ENCODE results near the gene HOXC13. TPM values are rescaled to one million over a fixed set of nuclear protein-coding genes. Genes with fewer than 3 reads are reported as not detected.

The HOXC13 gene
- total RNA-seq, 2 experiments from 2014 or later = not detected

DNA sequence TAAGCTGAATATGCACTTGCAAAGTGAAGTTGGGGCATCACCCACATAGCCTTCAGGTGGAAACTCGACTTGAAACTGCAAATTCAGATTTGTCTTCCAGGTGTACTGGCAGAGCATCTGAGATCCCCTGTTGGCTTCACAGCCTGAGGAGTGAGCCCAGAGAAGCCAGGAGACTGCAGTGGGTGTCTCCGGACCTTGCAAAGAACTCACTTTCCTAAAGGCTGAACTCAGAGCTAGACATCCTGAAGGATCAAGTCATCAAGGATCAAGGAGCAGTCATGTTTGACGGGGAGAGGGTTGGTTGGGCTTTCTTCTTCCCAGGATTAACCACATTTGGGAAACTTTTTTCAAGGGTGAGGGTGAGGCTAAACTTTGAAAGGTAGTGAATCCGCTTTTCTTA, 9.1 kb upstream of the HOXC13 start:
- ATAC-seq (ENCODE audit: poor library complexity) = no peak
- no peak for DNase-seq
- CTCF ChIA-PET = no interaction called here
- Histone ChIP-seq H3K4me3 (ENCODE audit: low read length) (no peak overlapping the region), H3K27ac (ENCODE audit: low read depth in 1 of 2, low read length in 2 of 2) (no peak overlapping the region), H3K27me3 (ENCODE audit: control insufficient read depth in 1 of 2, insufficient read depth in 2 of 2, low read length in 2 of 2) (peaks cover 93 to 97% of the 10 kb centered on the region in 2 experiments), H3K9me3 (ENCODE audit: control insufficient read depth in 1 of 2, insufficient read depth in 1 of 2, low read length in 2 of 2) (peaks cover 0 to 20% of the 10 kb centered on the region in 2 experiments), H3K4me1 (ENCODE audit: insufficient read depth, low read length) (peaks cover 10% of the 10 kb centered on the region), H3K36me3 (ENCODE audit: insufficient read depth, low read length) (no peaks in the 10 kb centered on the region)
- Mint-ChIP-seq H3K27ac (no peak overlapping the region), H3K4me3 (no peak overlapping the region), H3K27me3 (peaks cover 96% of the 10 kb centered on the region), H3K4me1 (ENCODE audit: low read depth) (no peaks in the 10 kb centered on the region), H3K36me3 (ENCODE audit: low read depth) (no peaks in the 10 kb centered on the region), H3K9me3 (no peaks in the 10 kb centered on the region)
- TF ChIP-seq, protein P1, sequence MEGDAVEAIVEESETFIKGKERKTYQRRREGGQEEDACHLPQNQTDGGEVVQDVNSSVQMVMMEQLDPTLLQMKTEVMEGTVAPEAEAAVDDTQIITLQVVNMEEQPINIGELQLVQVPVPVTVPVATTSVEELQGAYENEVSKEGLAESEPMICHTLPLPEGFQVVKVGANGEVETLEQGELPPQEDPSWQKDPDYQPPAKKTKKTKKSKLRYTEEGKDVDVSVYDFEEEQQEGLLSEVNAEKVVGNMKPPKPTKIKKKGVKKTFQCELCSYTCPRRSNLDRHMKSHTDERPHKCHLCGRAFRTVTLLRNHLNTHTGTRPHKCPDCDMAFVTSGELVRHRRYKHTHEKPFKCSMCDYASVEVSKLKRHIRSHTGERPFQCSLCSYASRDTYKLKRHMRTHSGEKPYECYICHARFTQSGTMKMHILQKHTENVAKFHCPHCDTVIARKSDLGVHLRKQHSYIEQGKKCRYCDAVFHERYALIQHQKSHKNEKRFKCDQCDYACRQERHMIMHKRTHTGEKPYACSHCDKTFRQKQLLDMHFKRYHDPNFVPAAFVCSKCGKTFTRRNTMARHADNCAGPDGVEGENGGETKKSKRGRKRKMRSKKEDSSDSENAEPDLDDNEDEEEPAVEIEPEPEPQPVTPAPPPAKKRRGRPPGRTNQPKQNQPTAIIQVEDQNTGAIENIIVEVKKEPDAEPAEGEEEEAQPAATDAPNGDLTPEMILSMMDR (IDR thresholded peaks at IDR 0.05) = no peak
- intact Hi-C loops (cut with DNase I, micrococcal nuclease) = no loop called here
- POLR2A ChIA-PET = interaction anchor here (0.8 kb wide), 1 partner anchor 27 kb away, joined by 4 read pairs; no protein-coding TSS in a partner anchor

DNA sequence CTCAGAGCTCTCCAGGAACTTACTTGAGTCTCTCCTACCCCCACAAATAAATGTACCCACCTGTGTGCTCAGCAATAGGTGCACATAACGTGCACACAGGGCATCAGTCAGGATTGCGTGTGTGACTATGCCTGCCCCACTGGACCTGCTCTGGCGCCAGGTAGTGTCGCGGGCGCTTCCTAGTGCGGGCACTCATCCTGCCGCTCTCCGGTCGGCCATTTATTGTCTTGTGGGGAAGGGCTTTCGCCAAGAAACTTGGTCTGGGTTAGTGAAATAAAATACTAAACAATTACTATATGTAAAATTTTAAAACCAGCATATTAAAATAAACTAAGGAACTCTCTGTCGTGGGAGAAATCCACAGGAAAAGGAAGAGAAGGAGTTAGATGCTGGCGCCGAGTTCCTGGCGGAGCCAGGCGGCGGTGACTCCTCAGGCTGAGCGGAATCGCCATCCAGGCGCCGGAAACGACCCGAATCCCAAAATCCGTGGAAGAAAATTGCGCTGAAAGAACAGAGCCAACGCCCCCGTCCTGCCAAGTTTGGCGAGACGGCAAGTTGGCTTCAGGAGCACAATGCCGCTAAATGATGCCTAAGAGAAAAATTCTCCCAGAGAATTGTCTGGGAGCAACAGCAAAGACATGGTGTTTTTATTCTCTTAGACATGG, 7.9 kb upstream of the HOXC13 start:
- Histone ChIP-seq H3K9me3 (ENCODE audit: control insufficient read depth in 1 of 2, insufficient read depth in 1 of 2, low read length in 2 of 2) (peaks cover 0 to 24% of the 10 kb centered on the region in 2 experiments), H3K27me3 (ENCODE audit: control insufficient read depth in 1 of 2, insufficient read depth in 2 of 2, low read length in 2 of 2) (peaks cover 94 to 97% of the 10 kb centered on the region in 2 experiments), H3K27ac (ENCODE audit: low read depth in 1 of 2, low read length in 2 of 2) (no peak overlapping the region), H3K36me3 (ENCODE audit: insufficient read depth, low read length) (no peaks in the 10 kb centered on the region), H3K4me3 (ENCODE audit: low read length) (no peak overlapping the region), H3K4me1 (ENCODE audit: insufficient read depth, low read length) (peaks cover 14% of the 10 kb centered on the region)
- DNase-seq = no peak
- no peak for ATAC-seq (ENCODE audit: poor library complexity)
- ChIA-PET CTCF (interaction anchor here (1.4 kb wide), 1 partner anchor 22 kb away, joined by 3 read pairs; no protein-coding TSS in a partner anchor), POLR2A (no interaction called here)
- intact Hi-C loops (cut with DNase I, micrococcal nuclease) = no loop called here
- H3K4me3 Mint-ChIP-seq = no peak overlapping the region
- TF ChIP-seq, protein P1 (IDR thresholded peaks at IDR 0.05) = no peak
- H3K27ac Mint-ChIP-seq = no peak overlapping the region
- H3K36me3 Mint-ChIP-seq (ENCODE audit: low read depth) = no peaks in the 10 kb centered on the region
- H3K27me3 Mint-ChIP-seq = peaks cover 96% of the 10 kb centered on the region
- H3K4me1 Mint-ChIP-seq (ENCODE audit: low read depth) = peaks cover 8% of the 10 kb centered on the region
- no peaks in the 10 kb centered on the region for H3K9me3 Mint-ChIP-seq

DNA sequence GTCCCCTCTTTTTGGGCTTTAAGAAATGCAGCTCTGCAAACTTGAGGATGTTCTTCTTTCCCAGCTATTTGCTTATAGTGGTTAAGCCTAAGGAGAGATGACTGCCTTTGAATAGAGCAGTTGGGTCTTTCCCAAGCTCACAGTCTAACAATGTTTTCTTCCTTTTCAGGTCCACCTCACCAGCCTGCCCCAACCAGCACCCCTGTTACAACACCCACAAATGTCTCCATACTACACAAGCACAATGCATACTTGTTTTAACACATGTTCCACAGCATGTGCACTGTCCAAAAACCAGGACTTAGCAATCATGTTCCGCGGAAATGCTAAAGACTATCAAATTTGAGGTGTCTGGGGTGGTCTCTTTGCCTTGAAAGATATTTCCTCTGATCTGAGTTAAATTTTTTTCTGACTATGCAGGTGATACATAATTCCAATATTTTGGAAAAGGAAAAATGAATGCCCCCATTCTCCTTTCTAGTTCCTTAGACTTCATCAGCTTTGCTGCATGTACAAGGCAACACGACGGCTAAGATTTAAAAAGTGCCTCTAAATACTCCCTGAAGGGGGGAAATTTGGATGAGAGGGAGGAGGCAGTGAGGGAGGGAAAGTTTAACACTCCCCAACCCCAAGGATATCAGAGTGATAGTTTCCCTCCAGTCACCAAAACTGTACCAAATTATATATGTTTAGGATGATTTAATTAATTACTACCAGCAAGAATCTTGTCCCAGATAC, 6.6 kb upstream of the HOXC13 start:
- H3K4me3 ChIP-seq (ENCODE audit: low read length) = no peak overlapping the region
- no peaks in the 10 kb centered on the region for H3K36me3 Mint-ChIP-seq (ENCODE audit: low read depth)
- H3K4me1 ChIP-seq (ENCODE audit: insufficient read depth, low read length) = peaks cover 15% of the 10 kb centered on the region
- no peaks in the 10 kb centered on the region for H3K36me3 ChIP-seq (ENCODE audit: insufficient read depth, low read length)
- TF ChIP-seq, protein P1 (IDR thresholded peaks at IDR 0.05) = no peak
- peaks cover 91 to 97% of the 10 kb centered on the region in 2 experiments for H3K27me3 ChIP-seq (ENCODE audit: control insufficient read depth in 1 of 2, insufficient read depth in 2 of 2, low read length in 2 of 2)
- intact Hi-C loops (cut with DNase I, micrococcal nuclease) = no loop called here
- no peak overlapping the region for H3K27ac ChIP-seq (ENCODE audit: low read depth in 1 of 2, low read length in 2 of 2)
- ATAC-seq (ENCODE audit: poor library complexity) (no peak), DNase-seq (no peak)
- peaks cover 12% of the 10 kb centered on the region for H3K4me1 Mint-ChIP-seq (ENCODE audit: low read depth)
- no peak overlapping the region for H3K4me3 Mint-ChIP-seq
- peaks cover 0 to 34% of the 10 kb centered on the region in 2 experiments for H3K9me3 ChIP-seq (ENCODE audit: control insufficient read depth in 1 of 2, insufficient read depth in 1 of 2, low read length in 2 of 2)
- no peaks in the 10 kb centered on the region for H3K9me3 Mint-ChIP-seq
- peaks cover 96% of the 10 kb centered on the region for H3K27me3 Mint-ChIP-seq
- ChIA-PET CTCF (interaction anchor here (1.4 kb wide), 1 partner anchor 21 kb away, joined by 3 read pairs; no protein-coding TSS in a partner anchor), POLR2A (no interaction called here)
- H3K27ac Mint-ChIP-seq = no peak overlapping the region

Data from CD4-positive, alpha-beta T cell (primary cell).